NOMO-1 (cell line): ENCODE data around the gene MRPL20.
"Not testable (repeated sequence)": the region's sequence is repeated elsewhere in the genome, so short reads cannot be mapped to it uniquely, and the experiment has no call there.

Source experiments
- DNase-seq, 2 experiments: peaks; one replicate each; lab custom pipeline; 2025; ENCODE audit not compliant: unreplicated experiment in 2 of 2; lab: John Stamatoyannopoulos, UW

The MRPL20 gene

GRCh38 chr1:1390675-1391074 is 16.4 kb downstream of the MRPL20 start:
- DNase-seq: no peak

- no peak for DNase-seq
Measured at GRCh38 chr1:1388078-1388472, 19.0 kb downstream of the MRPL20 start.

- no peak for DNase-seq
Measured at GRCh38 chr1:1387098-1388077, 19.7 kb downstream of the MRPL20 start.

GRCh38 chr1:1385931-1386330 is 21.2 kb downstream of the MRPL20 start:
- DNase-seq: no peak

GRCh38 chr1:1385339-1385738 is 21.8 kb downstream of the MRPL20 start:
- DNase-seq: not testable (repeated sequence)

GRCh38 chr1:1381294-1381693 is 25.8 kb downstream of the MRPL20 start:
- no peak for DNase-seq

GRCh38 chr1:1380860-1381259 is 26.2 kb downstream of the MRPL20 start:
- no peak for DNase-seq

GRCh38 chr1:1377540-1378205 is 29.4 kb downstream of the MRPL20 start:
- DNase-seq: no peak

- no peak for DNase-seq
Measured at GRCh38 chr1:1376551-1377226, 30.4 kb downstream of the MRPL20 start.

- peak; percentile 99 for DNase-seq
Measured at GRCh38 chr1:1374929-1375662, 32.0 kb downstream of the MRPL20 start, which contains the start of gene AURKAIP1. Gene AURKAIP1, minus strand, starts transcription at chr1:1375207. Its CDS starts 451 bp downstream, at chr1:1374756.

- DNase-seq: no peak
Measured at GRCh38 chr1:1374589-1374928, 32.5 kb downstream of the MRPL20 start.

GRCh38 chr1:1373815-1374588 is 33.1 kb downstream of the MRPL20 start:
- DNase-seq: no peak

- DNase-seq: no peak
Measured at GRCh38 chr1:1373051-1373814, 33.9 kb downstream of the MRPL20 start.

GRCh38 chr1:1371746-1372711 is 35.1 kb downstream of the MRPL20 start:
- DNase-seq: peak; percentile 59 to 69

GRCh38 chr1:1371364-1371745 is 35.7 kb downstream of the MRPL20 start:
- DNase-seq: peak; percentile 87 to 88

- no peak for DNase-seq
Measured at GRCh38 chr1:1370771-1371300, 36.3 kb downstream of the MRPL20 start.

GRCh38 chr1:1370094-1370493 is 37.0 kb downstream of the MRPL20 start:
- not testable (repeated sequence) for DNase-seq

GRCh38 chr1:1367315-1367714 is 39.8 kb downstream of the MRPL20 start:
- DNase-seq: no peak
